IMR-90 (cell line): ENCODE data around the gene TRIM17. TPM values are rescaled to one million over a fixed set of nuclear protein-coding genes. Genes with fewer than 3 reads are reported as not detected.

Experiments used
- ATAC-seq: fragments of 200-7000 bp; cut with Tn5 transposase; 2 replicates; pipeline ENCODE4 v1.9.1; 2020; ENCODE audit warnings: low read depth, mild to moderate bottlenecking, moderate library complexity
- BruUV-seq: library from RNA; stranded (reverse); fragments of 400-500 nt; replicated peaks from 2 replicates; lab custom pipeline; 2021; lab: Mats Ljungman, UMichigan
- CTCF ChIA-PET: fragments of 300-600 bp; formaldehyde crosslinking; extraction: SDS; loops from one replicate; lab custom pipeline; 2021; ENCODE audit warnings: antibody characterized with exemption; lab: Yijun Ruan, JAX
- POLR2A ChIA-PET: fragments of 300-600 bp; sonication (Branson Sonifier 250); formaldehyde crosslinking; loops from one replicate; lab custom pipeline; 2022; ENCODE audit warnings: antibody characterized with exemption; ENCODE audit not compliant: unreplicated experiment; lab: Charles Lee
- DNase-seq: peaks from one replicate; pipeline ENCODE4 v3.0.0; 2013
- H2AFZ ChIP-seq: replicated peaks from 2 replicates; pipeline ENCODE3; 2013; ENCODE audit warnings: low read length, mild to moderate bottlenecking; ENCODE audit not compliant: poor library complexity
- H2AK5ac ChIP-seq: 2 replicates; pipeline ENCODE4 v1.6.1; 2013; ENCODE audit warnings: low read depth, low read length, inconsistent platforms
- H2AK9ac ChIP-seq: replicated peaks from 2 replicates; pipeline ENCODE3; 2013; ENCODE audit warnings: mild to moderate bottlenecking, low read depth, low read length, moderate library complexity; ENCODE audit not compliant: poor library complexity
- H2BK120ac ChIP-seq: 2 replicates; pipeline ENCODE4 v1.6.1; 2013; ENCODE audit warnings: low read depth, low read length, inconsistent platforms
- H2BK15ac ChIP-seq: 3 replicates; pipeline ENCODE4 v1.6.1; 2013; ENCODE audit warnings: low read depth, low read length, inconsistent platforms
- H2BK20ac ChIP-seq: 2 replicates; pipeline ENCODE4 v1.6.1; 2013; ENCODE audit warnings: low read depth, mild to moderate bottlenecking, inconsistent platforms, low read length, moderate library complexity
- H2BK5ac ChIP-seq: 2 replicates; pipeline ENCODE4 v1.6.1; 2013; ENCODE audit warnings: mild to moderate bottlenecking, low read depth, low read length, inconsistent platforms; ENCODE audit not compliant: poor library complexity, severe bottlenecking
- H3K14ac ChIP-seq: replicated peaks from 2 replicates; pipeline ENCODE4 v1.6.1; 2013; ENCODE audit warnings: low read depth, low read length, inconsistent platforms
- H3K18ac ChIP-seq: 2 replicates; pipeline ENCODE4 v1.6.1; 2013; ENCODE audit warnings: low read depth, low read length, control low read depth
- H3K23ac ChIP-seq: 2 replicates; pipeline ENCODE4 v1.6.1; 2013; ENCODE audit warnings: low read depth, low read length, inconsistent platforms
- H3K27ac ChIP-seq: 2 replicates; pipeline ENCODE4 v1.5.1; 2013; ENCODE audit warnings: mild to moderate bottlenecking, control low read depth, low read length; ENCODE audit not compliant: insufficient read depth
- H3K27me3 ChIP-seq: 2 replicates; pipeline ENCODE4 v1.6.1; 2013; ENCODE audit warnings: low read length; ENCODE audit not compliant: control insufficient read depth, insufficient read depth
- H3K36me3 ChIP-seq: 2 replicates; pipeline ENCODE4 v1.6.1; 2013; ENCODE audit warnings: low read length, mixed read lengths; ENCODE audit not compliant: control insufficient read depth, insufficient read depth
- H3K4ac ChIP-seq: 2 replicates; pipeline ENCODE4 v1.6.1; 2013; ENCODE audit warnings: low read depth, low read length, inconsistent platforms
- H3K4me1 ChIP-seq: 2 replicates; pipeline ENCODE4 v1.6.1; 2013; ENCODE audit warnings: low read length, mixed read lengths; ENCODE audit not compliant: control insufficient read depth, insufficient read depth
- H3K4me2 ChIP-seq: 2 replicates; pipeline ENCODE4 v1.6.1; 2013; ENCODE audit warnings: low read depth, mild to moderate bottlenecking, control low read depth, low read length, moderate library complexity
- H3K4me3 ChIP-seq: 2 replicates; pipeline ENCODE4 v1.5.1; 2013; ENCODE audit warnings: low read depth, mild to moderate bottlenecking, control low read depth, low read length, moderate library complexity; ENCODE audit not compliant: insufficient read depth
- H3K56ac ChIP-seq: 2 replicates; pipeline ENCODE4 v1.6.1; 2013; ENCODE audit warnings: low read length, inconsistent platforms; ENCODE audit not compliant: insufficient read depth; ENCODE audit errors: extremely low read depth
- H3K79me1 ChIP-seq, 2 experiments: 2 replicates each; pipeline ENCODE4 v1.6.1; 2013; ENCODE audit warnings: low read length in 2 of 2, inconsistent platforms in 1 of 2, low read depth in 1 of 2
- H3K9ac ChIP-seq: 2 replicates; pipeline ENCODE4 v1.6.1; 2013; ENCODE audit warnings: low read depth, low read length, control low read depth
- H3K9me1 ChIP-seq: 2 replicates; pipeline ENCODE4 v1.6.1; 2013; ENCODE audit warnings: low read length, inconsistent platforms; ENCODE audit not compliant: insufficient read depth
- H3K9me3 ChIP-seq: 2 replicates; pipeline ENCODE4 v1.6.1; 2013; ENCODE audit warnings: low read length; ENCODE audit not compliant: control insufficient read depth, insufficient read depth
- H4K20me1 ChIP-seq: 2 replicates; pipeline ENCODE4 v1.6.1; 2013; ENCODE audit warnings: low read length, inconsistent platforms; ENCODE audit not compliant: insufficient read depth
- H4K5ac ChIP-seq: 2 replicates; pipeline ENCODE4 v1.6.1; 2013; ENCODE audit warnings: mild to moderate bottlenecking, low read depth, low read length, control low read depth
- H4K8ac ChIP-seq, 2 experiments: 2 replicates each; pipeline ENCODE4 v1.6.1; 2013; ENCODE audit warnings: low read depth in 2 of 2, low read length in 2 of 2, control low read depth in 1 of 2, inconsistent platforms in 1 of 2
- H4K91ac ChIP-seq: 2 replicates; pipeline ENCODE4 v1.6.1; 2013; ENCODE audit warnings: low read depth, low read length, inconsistent platforms; ENCODE audit not compliant: insufficient read depth
- CEBPB ChIP-seq: IDR thresholded peaks from 2 replicates; pipeline ENCODE4 v1.6.1; 2012; ENCODE audit warnings: low read depth, low read length, improper control_type of control experiment
- FOS ChIP-seq: fragments of 150-350 bp; IDR thresholded peaks from 2 replicates; pipeline ENCODE4 v1.6.1; 2016; ENCODE audit warnings: low read depth, low read length
- WGBS, 2 experiments: methylation state at CpG; one replicate each; pipeline versions ENCODE4 v1.1.5 to v1.1.7; 2013; ENCODE audit warnings: missing lambda C conversion rate in 2 of 2; ENCODE audit not compliant: insufficient read length in 1 of 2; ENCODE audit errors: extremely low coverage in 2 of 2; 5-methylcytosine and 5-hydroxymethylcytosine counted together
- dilution Hi-C: fragments of 300-500 bp; cut with HindIII; formaldehyde crosslinking; loops from one replicate; pipeline ENCODE4 v1.14.3; 2018; ENCODE audit warnings: low sequenced_read_pairs; ENCODE audit not compliant: unreplicated experiment
- in situ Hi-C: fragments of 300-500 bp; cut with MboI; formaldehyde crosslinking; loops from 3 replicates; pipeline ENCODE4 v1.14.3; 2019; ENCODE audit warnings: low sequenced_read_pairs, inconsistent platforms, mixed read lengths
- intact Hi-C: fragments of 100-400 bp; cut with micrococcal nuclease; formaldehyde crosslinking; loops from 2 replicates; pipeline ENCODE4 v1.10.0; 2022
- polyA plus RNA-seq, 3 experiments: library from polyadenylated mRNA; depleted of rRNA; stranded (reverse); fragments of >200 nt; gene quantifications; 2 replicates each; pipeline ENCODE4 v1.2.3, GENCODE V29; 2012; ENCODE audit warnings: low replicate concordance in 1 of 3
- total RNA-seq: library from RNA; depleted of rRNA; stranded (reverse); fragments of >200 nt; gene quantifications from 2 replicates; pipeline ENCODE4 v1.2.3, GENCODE V29; 2012

Gene TRIM17
- total and polyA plus RNA-seq, 2 of the 4 experiments (the other 2 are of a cell fraction): 0.39 TPM; not detected in 1

DNA sequence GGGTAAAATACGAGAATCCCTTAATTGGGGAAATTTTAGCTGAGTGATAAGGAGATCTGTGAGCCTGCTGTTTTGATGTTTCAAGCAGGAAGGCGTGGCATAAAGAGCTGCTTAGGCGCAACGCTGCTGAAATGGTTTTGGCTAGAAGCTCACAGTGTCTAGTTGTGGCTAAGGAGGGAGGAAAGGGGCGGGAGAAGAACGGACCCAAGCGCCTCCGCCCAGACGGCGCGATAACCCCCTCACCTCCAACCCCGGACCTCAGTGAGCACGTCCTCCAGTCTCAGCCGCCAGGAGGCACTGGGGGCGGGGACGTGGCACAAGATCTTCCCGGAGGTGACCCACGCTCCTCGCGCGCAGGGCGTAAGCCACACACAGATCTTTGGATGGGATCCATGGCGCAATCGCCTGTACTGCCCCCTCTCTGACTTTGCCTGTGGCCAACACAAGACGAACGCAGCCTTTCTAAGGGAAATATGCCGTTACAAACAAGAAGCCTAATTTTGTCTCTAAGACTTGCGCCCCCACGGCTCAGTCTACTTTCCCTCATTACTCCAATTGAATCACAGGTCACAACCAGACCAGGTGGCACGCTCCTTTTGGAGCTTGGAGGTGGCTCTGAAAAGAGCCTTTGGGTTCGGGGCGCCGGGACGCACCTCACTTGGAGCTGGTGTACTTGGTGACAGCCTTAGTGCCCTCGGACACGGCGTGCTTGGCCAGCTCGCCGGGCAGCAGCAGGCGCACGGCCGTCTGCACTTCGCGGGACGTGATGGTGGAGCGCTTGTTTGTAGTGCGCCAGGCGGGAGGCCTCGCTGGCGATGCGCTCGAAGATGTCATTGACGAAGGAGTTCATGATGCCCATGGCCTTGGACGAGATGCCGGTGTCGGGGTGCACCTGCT is 47.1 kb upstream of the TRIM17 start:
- Histone ChIP-seq H3K27me3 (peaks cover 19% of the 10 kb centered on the region), H3K23ac (no peak overlapping the region), H3K9me3 (no peaks in the 10 kb centered on the region), H3K14ac (no peak overlapping the region), H3K4me1 (peaks cover 2% of the 10 kb centered on the region; the same call in 1 of the 2 replicates), H3K27ac (no peak overlapping the region), H4K91ac (no peak overlapping the region), H4K20me1 (no peaks in the 10 kb centered on the region), H2AFZ (peak overlapping the region; percentile 92), H3K4ac (no peak overlapping the region), H3K36me3 (no peaks in the 10 kb centered on the region), H2AK9ac (no peak overlapping the region), H4K5ac (no peak overlapping the region), H3K79me1 (peaks cover 0 to 10% of the 10 kb centered on the region in 2 experiments; a peak in 2 of 4 replicates), H3K9ac (no peak overlapping the region), H2BK20ac (no peak overlapping the region), H3K4me3 (0 out of 2 replicates have a peak overlapping the region, but pooled peaks have one; percentile 3), H2BK15ac (no peak overlapping the region), H3K56ac (no peak overlapping the region), H3K18ac (no peak overlapping the region), H3K4me2 (peak overlapping the region; percentile 25; the same call in 1 of the 2 replicates), H2AK5ac (no peak overlapping the region), H4K8ac (no peak overlapping the region), H3K9me1 (no peaks in the 10 kb centered on the region), H2BK5ac (no peak overlapping the region), H2BK120ac (no peak overlapping the region)
- BruUV-seq: no TSS peak
- peak; percentile 53 for TF ChIP-seq CEBPB
- no peak for TF ChIP-seq FOS
- in situ Hi-C loops: no loop called here
- WGBS, 2 experiments: 6% methylated on average over 12 of the region's 56 CpGs; no CpG with 5 or more reads in 1 of the 2 experiments
- ATAC-seq (peak; percentile 4; the same call in 1 of the 2 replicates), DNase-seq (peak; percentile 4)
- CTCF ChIA-PET: interaction anchor here (1.2 kb wide), 2 partner anchors 15 to 71 kb away, joined by 3 to 4 read pairs; no protein-coding TSS in a partner anchor
- intact Hi-C loops: no loop called here
- POLR2A ChIA-PET: interaction anchor here (0.6 kb wide), 1 partner anchor 59 kb away, joined by 3 read pairs; no protein-coding TSS in a partner anchor
- dilution Hi-C loops: no loop called here
